Non-pigmented ciliary epithelial cell (primary cell): ENCODE results near the gene APOM.

Experiments used
- DNase-seq: peaks from one replicate; pipeline ENCODE4 v3.0.0-alpha.2; 2010; ENCODE audit warnings: low read depth

Gene APOM

DNA sequence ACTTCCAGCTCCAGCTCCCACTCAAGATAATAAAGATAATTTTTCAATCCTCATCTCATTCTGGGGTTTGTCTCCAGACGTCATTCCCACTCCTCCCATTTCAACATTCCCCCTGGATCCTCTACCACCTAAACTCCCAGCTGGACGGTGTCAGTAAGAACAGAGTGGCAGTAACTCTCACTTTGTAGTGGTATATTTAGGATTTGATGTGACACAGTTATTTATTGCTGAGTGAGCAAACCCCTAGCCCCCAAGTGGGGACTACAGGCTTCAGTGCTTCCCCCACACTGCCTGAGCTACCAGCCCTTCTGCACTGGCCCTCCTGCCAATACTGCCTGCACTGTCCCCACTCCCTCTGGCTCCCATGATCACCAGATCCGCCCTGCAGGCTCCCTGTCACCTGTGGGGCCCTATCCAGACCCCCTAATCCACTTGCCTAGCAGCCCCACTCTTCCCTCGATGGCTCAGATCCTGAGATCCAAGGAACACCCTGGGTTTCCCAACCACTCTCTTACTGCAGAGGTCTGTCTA is 2.5 kb downstream of the APOM start:
- no peak for DNase-seq

DNA sequence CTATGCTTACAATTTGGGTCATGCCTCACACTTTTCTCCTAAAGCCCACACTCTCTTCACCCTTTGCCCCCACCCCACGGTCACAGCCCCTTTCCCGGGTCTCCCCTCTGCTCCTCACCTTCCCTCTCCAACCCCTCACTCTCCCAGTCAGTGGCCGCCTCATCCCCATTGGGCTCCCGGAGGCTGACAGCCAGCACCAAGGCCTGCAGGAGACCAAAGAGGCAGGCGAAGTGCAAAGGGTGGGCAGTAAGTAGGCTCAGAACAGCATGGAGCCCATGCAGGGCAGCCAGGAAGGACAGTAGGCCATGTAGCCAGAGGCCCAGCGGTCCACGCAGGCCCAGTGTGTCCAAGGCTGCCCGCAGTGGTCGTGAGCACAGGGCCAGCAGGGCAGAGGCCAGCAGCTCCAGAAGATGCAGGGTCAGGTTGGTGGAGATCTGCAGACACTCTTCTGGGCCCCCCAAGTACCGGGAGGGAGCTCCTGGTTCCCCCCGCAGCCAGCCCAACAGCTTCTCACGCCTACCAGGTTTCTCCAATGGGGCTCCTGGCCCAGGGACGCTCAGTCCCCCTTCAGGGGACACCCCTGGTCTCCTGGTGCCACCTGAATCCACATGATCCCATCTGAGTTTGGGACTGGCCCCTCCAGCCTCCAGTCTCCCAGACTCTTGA is 3.4 kb downstream of the APOM start:
- DNase-seq, result no peak

DNA sequence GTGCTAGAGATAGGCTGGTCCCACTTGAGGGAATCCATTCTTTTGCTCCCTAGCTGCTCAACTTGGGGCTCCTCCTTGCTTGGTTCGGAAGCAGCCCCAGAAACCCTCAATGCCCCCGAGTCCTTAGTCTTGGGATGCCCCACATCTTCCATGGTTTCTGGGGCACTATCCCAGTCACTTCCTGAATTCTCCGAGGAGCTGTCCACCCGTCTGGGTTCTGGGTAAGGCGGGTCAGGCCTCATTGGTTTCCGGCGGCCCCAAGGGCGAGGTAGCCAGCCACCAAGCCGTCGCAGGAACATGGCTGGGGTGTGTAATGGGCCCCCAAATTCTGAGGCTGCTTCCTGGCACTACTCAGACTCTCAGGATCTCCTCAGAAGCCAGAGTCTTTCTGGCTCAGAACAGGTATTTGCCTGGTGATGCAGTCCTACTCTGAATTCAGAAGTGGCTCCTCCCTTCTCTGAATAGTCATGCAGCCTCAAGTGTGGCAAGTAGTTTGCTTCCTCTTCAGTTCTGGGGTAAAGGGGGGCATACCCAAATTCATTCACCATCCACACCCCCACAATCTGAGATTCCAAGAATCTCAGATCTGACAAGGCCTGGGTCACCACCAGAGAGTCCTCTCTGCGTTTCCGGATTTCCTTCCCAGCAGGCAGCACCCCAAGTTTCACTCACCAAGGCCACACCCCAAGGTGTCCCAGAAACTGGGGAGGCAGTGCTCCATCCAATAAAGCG is 4.1 kb downstream of the APOM start:
- DNase-seq, result no peak

DNA sequence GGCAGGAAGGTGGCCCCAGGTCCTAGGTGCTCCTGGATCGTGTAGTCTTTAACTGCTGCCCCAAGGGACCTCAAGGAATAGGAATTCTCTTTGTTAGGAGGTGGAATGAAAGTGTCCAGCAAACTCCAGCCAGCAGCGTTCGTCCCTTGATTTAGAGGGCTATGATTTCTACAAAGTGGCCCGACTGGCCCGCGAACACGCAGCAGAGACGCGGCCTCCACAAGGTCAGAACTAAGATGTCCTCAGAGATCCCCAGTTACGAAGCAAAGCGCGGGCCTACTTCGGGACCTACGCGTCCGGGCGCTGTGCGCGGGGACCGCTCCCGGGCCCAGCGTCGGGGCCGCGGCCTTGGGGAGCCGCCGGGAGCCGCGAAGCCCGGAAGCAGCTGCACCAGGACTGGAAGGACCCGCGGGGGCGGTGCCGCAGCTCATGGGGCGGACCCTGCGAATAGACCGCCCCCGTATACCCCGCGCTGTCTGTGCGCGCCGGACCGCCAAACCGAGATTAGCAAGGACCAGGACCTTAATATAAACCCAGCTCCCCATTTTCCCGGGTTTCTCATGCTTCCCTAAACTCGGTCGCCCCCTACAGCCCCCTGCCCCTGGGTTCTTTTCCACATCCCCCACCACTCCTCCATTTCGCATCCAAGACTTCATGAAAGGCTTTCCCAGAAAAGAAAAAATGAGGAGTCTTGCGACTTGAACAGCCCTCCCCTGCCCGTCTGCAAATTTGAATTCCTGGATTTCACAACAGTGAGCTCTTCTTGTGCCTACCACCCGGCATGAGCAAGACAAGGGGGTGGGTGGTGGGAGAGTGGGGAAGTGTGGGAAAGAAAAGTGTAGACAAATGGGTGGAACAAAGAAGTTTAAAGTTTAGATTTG is 4.9 kb downstream of the APOM start, which contains the start of gene C6orf47:
Gene C6orf47 (minus strand): TSS at position 398 of the 881 bp plus-strand sequence. CDS start 831 bp downstream, outside the sequence.
- no peak for DNase-seq

DNA sequence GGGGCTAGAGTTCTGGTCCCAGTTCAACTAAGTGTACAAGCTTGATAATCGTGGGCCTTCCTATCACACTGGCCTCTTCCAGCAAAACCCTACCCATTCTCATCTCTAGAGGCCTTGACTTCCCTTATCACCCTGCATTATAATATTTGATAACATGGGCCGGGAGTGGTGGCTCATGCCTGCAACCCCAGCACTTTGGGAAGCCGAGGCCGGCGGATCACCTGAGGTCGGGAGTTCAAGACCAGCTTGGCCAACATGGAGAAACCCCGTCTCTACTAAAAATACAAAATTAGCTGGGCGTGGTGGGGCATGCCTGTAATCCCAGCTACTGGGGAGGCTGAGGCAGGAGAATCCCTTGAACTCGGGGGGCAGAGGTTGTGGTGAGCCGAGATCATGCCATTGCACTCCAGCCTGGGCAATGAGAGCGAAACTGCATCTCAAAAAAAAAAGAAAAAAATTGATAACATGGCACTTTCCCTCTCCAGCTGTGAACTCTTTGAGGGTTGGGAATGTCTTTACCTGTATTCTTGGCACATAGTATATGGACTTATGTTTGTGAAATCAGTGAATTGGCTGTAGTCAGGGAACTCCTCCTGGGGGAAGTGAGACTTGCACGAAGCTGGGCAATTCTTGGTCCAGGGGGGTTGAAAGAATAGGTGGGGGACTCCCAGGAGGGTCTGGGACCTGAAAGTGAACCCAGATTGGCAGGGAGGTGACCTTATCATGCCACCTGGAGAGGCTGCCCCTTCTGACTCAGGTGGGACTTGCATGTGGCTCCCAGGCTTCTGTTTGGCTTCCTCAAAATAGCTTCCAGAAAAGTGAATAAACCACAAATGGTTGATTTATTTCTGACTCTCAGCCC is 5.8 kb downstream of the APOM start:
- no peak for DNase-seq

DNA sequence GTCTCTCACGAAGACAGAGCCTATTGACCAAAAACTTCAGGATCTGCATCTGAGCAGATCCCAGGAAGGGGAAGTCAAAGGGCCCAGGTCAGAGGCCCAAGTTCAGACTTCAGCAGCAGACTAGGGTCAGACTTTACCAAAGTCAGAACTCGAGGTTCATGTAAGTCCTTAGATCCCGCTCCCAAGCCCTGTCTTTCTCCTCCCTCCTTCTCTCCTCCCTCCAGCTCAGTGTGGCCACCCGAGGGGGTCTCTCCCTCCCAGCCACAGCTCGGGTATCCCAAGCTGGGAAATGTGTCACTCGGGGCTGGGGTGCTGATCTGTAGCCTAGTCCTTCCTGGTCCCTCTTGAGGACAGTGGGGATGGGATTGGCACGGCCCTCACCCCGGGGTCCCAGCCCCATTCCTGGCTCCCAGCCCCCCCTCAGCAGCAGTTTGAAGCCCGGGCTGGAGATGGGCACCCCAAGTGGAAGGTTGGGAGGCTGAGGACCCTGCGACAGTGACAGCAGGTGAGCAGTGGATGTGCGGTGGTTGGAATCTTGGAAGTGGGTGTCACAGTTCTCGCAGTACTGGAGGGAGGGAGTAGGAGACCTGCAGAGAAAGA is 6.5 kb downstream of the APOM start:
- DNase-seq, result no peak

DNA sequence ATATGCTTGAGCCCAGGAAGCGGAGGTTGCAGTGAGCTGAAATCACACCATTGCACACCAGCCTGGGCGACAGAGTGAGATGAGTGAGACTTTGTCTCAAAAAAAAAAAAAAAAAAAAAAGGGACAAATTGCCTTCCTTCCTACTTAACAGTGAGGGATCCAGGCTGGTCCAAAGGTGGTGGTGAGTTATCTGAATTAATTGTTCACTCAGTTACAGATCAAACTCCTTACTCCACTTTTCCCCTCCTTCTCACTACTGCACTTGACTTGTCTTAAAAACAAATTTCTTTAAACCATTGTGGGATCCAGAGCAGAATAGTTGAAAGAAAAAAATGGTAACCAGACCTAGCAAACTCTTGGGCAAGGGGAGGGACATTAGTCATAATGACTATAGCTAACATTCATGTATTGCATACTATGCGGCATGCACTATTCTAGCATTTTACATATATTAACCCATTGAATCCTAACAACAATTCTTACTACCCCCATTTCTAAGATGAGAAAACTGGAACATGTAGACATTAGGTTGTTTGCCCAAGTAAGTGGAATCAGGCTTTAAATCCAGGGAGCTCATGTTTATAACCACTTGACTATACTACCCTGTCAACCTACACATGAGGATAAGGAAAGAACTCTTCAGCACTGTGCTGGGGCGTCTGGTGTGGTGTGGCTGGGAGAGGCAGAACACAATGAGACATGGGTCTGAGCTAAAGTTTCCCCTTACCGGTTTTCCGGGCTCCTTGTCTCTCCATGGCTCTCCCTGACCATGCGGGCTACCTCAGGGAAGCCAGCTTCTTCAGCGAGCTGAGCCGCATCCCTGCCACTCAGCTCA is 7.6 kb downstream of the APOM start:
- no peak for DNase-seq

DNA sequence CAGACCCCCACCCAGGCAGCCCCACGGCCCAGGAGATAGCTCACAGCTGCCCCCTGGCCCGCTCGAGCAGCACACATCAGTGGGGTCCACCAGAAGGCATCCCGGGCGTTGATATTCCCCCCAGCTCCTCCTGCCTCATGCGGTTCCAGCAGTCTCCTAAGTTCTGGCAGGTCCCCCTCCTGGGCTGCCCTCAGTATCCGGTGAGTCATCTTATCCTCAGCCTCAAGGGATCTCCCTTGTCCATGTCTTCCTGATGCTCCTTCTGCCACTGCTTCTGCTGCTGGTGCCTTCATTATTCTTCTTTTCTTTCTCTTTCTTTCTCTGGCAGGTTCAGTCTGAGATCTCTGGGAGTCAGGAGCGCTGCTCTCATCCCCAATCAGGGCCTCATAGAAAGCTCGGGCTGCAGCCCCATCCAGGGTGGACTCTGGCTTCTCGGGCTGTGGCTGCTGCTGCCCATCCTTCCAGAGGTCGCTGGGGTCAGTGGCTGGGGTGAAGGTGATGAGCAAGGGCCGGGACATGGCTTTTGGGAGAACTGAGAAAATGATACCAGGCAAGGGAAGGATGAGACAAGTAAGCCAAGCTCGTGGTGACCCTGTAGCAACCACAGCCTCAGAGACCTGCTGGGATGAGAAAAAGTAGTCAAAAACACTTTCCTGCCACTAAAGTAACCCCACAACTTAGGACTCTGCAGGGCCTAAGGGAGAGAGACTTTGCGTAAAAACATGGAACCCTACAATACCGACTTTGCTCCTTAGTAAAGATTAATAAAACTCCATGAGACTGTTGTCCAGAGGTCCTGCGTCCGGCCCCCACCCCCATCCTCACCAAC is 8.5 kb downstream of the APOM start:
- peak; percentile 53 for DNase-seq

DNA sequence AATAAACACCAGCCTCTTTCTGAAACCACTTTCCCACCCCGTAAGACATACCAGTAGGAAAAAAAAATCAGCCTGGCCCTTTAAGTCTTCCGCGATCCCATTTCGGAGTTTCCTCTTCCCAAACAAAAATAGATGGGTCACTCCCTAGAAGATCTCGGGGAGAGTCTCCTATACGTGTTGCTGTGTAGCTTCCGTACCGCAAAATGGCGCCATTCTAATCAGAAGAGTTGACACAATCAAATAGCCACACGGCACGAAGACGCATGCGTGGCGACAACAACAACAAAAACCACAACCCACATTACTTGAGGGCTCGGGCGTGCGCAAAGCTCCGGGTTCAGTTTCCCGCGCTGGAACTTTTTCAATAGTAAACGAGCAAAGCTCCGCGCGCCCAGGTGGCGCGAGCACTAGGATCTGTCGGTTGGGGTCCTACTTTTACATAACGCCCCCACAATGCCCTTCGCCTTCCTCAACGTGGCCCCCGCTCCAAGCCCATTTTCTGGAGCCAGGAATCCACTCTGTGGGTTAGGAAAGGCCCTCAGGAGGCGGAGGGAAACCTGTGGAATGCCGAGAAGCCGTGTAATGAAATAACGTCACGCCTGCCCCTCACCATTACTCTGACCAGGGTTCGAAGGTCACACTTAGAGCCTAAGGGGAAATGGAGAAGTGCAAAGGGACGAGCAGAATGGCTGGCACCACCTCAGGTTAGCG is 9.3 kb downstream of the APOM start, which contains the start of gene GPANK1:
Gene GPANK1 (minus strand): TSS at position 208 of the 711 bp plus-strand sequence. CDS start 519 bp downstream, outside the sequence.
- DNase-seq, result peak; percentile 79

DNA sequence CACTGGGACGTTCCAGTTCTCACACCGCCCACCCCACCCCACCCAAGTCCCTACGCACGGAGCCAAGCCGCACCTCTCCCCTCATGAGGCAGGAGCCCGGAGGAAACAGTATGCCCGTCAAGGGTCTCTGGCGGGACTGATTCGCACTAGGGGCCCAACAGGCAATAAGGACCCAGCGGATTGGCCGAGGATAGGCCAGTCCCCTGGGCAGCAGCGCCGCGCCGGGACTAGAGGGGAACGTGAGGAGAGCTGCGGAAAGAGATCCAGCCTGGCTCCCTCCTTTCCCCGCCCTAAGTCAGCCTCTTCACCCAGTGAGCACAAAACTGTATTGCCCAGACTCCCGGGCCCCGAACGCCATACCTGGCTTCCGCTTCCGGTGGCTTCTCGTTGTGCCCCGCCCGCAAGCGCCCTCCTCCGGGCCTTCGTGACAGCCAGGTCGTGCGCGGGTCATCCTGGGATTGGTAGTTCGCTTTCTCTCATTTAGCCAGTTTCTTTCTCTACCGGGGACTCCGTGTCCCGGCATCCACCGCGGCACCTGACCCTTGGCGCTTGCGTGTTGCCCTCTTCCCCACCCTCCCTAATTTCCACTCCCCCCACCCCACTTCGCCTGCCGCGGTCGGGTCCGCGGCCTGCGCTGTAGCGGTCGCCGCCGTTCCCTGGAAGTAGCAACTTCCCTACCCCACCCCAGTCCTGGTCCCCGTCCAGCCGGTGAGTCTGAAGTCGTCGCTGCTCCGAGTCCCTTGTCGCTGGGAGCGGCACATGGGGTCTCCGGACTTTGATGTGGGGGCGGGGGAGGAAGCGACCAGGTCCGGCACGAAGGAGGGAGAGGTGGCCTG is 10.0 kb downstream of the APOM start, which contains the start of gene CSNK2B:
Gene CSNK2B (plus strand): TSS at position 580 of the 836 bp plus-strand sequence. CDS start 752 bp downstream, outside the sequence.
- peak; percentile 82 for DNase-seq

DNA sequence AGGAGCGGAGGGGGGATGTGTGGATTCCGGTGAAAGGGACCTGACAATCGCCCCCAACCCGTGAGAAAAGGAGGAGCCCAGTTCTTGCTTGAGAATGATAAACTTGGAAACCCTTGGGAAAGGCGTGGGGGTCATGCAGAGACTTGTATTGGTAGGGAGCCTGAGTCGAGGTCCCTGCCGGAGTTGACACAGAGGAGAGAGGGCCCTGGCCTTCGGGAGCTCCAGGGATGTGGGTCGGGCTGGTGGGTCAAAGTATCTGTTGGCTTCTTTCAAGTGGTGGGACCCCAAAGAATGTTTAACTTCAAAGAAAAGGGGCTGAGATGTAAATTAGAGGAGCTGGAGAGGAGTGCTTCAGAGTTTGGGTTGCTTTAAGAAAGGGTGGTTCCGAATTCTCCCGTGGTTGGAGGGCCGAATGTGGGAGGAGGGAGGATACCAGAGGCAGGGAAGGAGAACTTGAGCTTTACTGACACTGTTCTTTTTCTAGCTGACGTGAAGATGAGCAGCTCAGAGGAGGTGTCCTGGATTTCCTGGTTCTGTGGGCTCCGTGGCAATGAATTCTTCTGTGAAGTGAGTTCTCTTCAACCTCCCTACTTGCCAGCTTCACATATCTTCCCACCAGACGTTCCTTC is 10.8 kb downstream of the APOM start:
- DNase-seq, result no peak

DNA sequence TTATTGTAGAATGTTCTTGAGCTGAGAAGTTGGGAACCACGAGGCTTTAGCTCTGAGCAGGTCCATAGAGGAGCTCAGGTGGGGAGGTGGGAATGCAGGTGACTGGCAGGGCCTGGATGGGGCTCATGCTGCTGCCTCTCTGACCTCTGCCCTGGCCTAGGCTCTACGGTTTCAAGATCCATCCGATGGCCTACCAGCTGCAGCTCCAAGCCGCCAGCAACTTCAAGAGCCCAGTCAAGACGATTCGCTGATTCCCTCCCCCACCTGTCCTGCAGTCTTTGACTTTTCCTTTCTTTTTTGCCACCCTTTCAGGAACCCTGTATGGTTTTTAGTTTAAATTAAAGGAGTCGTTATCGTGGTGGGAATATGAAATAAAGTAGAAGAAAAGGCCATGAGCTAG is 14.0 kb downstream of the APOM start, which contains the start of gene LY6G5B:
Gene LY6G5B (plus strand): TSS at position 301 of the 400 bp plus-strand sequence. CDS start 975 bp downstream, outside the sequence.
- DNase-seq, result no peak

DNA sequence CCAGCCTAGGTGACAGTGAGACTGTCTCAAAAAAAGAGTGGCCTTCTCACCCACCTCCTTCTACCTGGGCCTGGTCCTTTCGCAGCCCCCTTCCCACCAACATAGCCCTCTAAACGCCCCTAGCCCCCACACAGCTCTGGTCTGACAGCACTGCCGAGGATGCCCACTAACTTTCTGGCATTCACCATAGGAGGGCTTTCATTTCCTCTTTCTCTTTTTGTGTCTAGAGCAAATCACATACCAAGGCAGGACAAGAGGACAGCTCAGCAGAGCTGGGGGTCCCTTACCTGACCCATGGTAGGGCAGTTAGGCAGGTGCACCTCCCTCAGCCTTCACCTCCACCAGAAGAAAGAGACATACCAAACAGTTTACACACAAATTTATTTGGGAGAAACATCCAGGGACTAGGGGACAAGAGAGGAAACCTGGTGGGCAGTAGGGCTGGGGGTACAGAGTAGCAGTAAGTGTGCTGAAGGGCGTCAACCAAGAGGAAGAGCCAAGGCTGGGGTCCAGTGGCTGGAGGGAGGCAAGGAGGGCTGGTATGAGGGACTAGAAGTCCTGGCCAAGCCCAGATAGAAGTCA is 20.7 kb downstream of the APOM start:
- no peak for DNase-seq

DNA sequence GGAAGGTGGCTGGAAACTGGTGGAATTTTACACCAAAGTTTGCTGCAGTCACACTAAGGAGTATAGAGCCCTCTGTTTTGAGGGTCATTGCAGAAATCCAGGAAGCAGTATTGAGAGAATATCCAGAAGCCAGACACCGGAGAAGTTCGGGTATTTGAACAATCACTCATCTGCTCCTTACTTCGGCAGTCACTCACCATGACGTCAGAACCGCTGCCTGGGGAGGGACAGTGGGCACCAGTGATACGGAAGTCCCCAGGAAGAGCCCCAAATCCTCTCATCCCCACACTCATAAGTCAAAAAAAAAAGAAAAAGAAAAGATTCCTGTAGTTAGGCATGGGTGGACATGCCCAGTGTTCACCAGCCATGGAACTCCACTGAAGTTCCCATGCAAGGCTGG is 21.2 kb downstream of the APOM start:
- DNase-seq, result no peak

DNA sequence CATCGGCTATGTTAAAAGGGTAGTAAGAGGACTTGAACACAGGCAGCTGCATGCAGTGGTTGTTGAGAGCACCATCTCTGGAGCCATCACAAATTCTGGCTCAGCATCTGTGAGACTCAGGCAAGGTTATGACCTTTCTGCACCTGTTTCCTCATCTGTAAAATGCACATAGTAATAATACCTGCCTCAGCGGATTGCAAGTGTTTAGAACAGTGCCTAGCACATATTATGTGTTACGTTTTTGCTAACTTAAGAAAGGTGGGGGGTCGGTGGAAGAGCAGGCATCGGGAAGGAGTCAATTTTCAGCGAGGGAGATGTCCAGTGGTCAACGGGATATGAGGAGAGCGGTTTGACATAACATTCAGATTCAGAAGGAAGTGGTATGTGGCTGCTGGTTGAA is 22.3 kb downstream of the APOM start:
- DNase-seq, result no peak
